ENCODE results near the gene NPNT. TPM values are rescaled to one million over a fixed set of nuclear protein-coding genes. Genes with fewer than 3 reads are reported as not detected.

NPNT gene
- total RNA-seq, 2 donors from 2014 or later, result 5.5 to 10.5 TPM

GRCh38 chr4:105951198-105951597 lies 55.9 kb downstream of the NPNT start:
- DNase-seq (ENCODE audit: low spot score), result no peak
- Histone ChIP-seq H3K4me1 (no peaks in the 10 kb centered on the region), H3K9me3 (peaks cover 0 to 6% of the 10 kb centered on the region in 2 donors), H3K4me3 (no peak overlapping the region), H3K36me3 (no peaks in the 10 kb centered on the region), H3K27ac (no peak overlapping the region), H3K27me3 (no peaks in the 10 kb centered on the region)
- TF ChIP-seq CTCF (IDR thresholded peaks at IDR 0.05), result no peak

- H3K27ac ChIP-seq, result no peak overlapping the region
- no peaks in the 10 kb centered on the region for H3K36me3 ChIP-seq
- no peak overlapping the region for H3K4me3 ChIP-seq
- DNase-seq (ENCODE audit: low spot score), result no peak
- no peak for TF ChIP-seq CTCF (IDR thresholded peaks at IDR 0.05)
- H3K9me3 ChIP-seq, result no peaks in the 10 kb centered on the region
- no peaks in the 10 kb centered on the region for H3K27me3 ChIP-seq
- H3K4me1 ChIP-seq, result no peaks in the 10 kb centered on the region
Observed at GRCh38 chr4:105952591-105952990, 57.3 kb downstream of the NPNT start.

- H3K4me1 ChIP-seq, result no peaks in the 10 kb centered on the region
- no peak overlapping the region for H3K27ac ChIP-seq
- no peak overlapping the region for H3K4me3 ChIP-seq
- H3K27me3 ChIP-seq, result no peaks in the 10 kb centered on the region
- TF ChIP-seq CTCF (IDR thresholded peaks at IDR 0.05), result no peak
- no peak for DNase-seq (ENCODE audit: low spot score)
- H3K9me3 ChIP-seq, result no peaks in the 10 kb centered on the region
- H3K36me3 ChIP-seq, result no peaks in the 10 kb centered on the region
Observed at GRCh38 chr4:105956569-105956968, 61.3 kb downstream of the NPNT start.

- no peak for DNase-seq (ENCODE audit: low spot score)
- no peaks in the 10 kb centered on the region for H3K9me3 ChIP-seq
- no peaks in the 10 kb centered on the region for H3K36me3 ChIP-seq
- H3K4me3 ChIP-seq, result no peak overlapping the region
- H3K27ac ChIP-seq, result no peak overlapping the region
- TF ChIP-seq CTCF (IDR thresholded peaks at IDR 0.05), result no peak
- no peaks in the 10 kb centered on the region for H3K27me3 ChIP-seq
- no peaks in the 10 kb centered on the region for H3K4me1 ChIP-seq
Observed at GRCh38 chr4:105957680-105958079, 62.4 kb downstream of the NPNT start.

GRCh38 chr4:105963461-105964400 lies 68.5 kb downstream of the NPNT start:
- no peaks in the 10 kb centered on the region for H3K27me3 ChIP-seq
- no peak for TF ChIP-seq CTCF (IDR thresholded peaks at IDR 0.05)
- H3K27ac ChIP-seq, result no peak overlapping the region
- no peaks in the 10 kb centered on the region for H3K36me3 ChIP-seq
- H3K4me3 ChIP-seq, result no peak overlapping the region
- no peaks in the 10 kb centered on the region for H3K9me3 ChIP-seq
- peaks cover 0 to 8% of the 10 kb centered on the region in 2 donors for H3K4me1 ChIP-seq
- DNase-seq (ENCODE audit: low spot score), result no peak
